C1 segment of cervical spinal cord (tissue), 14 donors: ENCODE measurements around the gene PPP3R2.
A peak's percentile ranks its signal among the peaks of the same experiment; 100 is the strongest.

Source experiments
- DNase-seq, 14 donors: peaks; one replicate each; lab custom pipeline; 2025; lab: John Stamatoyannopoulos, UW

Gene PPP3R2, protein sequence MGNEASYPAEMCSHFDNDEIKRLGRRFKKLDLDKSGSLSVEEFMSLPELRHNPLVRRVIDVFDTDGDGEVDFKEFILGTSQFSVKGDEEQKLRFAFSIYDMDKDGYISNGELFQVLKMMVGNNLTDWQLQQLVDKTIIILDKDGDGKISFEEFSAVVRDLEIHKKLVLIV

DNA sequence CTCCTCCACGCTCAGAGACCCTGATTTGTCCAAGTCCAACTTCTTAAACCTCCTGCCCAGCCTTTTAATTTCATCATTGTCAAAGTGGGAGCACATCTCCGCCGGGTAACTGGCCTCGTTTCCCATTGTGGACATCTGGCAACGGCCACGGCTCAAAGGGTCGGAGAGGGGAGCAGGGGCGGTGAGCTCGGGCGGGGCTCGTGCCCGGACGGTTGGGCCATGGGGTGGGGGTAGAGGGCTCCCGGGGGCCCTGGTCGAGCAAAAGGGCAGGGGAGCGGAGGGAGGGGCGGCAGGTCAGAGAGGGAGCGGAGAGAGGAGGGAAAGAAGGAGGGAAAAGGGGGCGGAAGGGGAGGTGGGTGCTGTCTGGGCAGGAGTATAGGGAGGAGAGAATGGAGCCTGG is at the start of gene PPP3R2:
Gene PPP3R2, minus strand, starts transcription at position 174 of the 400 bp plus-strand sequence. Its CDS starts 48 bp downstream, at position 126.
- DNase-seq: no peak

DNA sequence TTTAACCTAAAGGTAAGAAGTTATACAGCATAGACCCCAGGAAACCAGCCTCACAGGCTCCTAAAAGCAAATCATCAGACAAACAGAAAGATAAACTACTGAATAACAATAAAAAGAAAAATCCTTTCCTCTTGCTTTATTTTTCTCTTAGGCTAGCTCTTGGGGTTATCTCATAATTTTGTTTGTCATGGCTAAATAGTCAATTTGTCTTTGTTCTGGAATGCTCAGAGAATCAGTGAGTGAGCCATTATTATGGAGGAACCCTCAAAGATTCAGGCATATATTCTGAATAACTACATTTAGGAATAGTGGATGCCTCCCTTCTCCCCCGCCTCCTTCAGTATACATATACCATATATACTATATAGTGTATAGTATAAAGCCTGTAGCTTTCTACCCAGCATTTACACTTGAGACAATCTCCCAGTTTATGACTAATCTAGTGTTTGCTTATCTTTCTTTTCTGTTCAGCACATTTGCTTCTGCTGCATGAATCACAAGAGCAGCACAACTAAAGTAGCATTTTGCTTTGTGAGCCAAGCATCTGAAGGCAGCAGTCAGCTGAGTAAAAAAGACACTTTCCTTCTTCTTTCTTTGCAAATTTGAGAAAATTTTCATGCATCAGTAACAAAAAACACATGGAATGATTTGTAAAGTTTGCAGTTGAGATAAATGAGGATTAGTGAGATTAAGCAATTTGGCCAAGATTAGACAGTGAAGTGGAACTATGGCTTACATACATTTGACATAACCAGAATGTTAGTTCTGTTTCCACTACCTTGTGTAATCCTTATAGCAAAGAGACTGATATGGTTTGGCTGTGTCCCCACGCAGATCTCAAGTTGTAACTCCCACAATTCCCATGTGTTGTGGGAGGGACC is 45.3 kb upstream of the PPP3R2 start:
- DNase-seq: no peak

DNA sequence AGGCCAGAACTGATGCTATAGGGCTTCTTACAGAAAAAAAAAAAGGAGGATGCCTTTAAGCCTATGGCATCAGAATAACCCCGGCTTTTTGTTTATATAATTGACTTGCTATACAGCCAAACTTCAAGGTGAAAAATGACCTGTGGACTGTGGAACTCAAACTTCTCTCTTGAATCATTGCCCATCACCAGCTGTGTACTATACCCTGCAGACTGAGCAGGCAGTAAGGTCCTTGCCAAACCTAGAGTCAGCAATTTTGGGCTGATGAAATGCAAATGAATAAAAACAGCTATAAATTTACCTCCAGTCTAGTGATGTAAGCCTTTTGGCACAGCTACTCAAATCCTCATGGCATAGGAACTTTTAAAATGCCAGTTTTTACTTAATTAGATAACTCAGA is 44.5 kb upstream of the PPP3R2 start:
- DNase-seq: no peak

DNA sequence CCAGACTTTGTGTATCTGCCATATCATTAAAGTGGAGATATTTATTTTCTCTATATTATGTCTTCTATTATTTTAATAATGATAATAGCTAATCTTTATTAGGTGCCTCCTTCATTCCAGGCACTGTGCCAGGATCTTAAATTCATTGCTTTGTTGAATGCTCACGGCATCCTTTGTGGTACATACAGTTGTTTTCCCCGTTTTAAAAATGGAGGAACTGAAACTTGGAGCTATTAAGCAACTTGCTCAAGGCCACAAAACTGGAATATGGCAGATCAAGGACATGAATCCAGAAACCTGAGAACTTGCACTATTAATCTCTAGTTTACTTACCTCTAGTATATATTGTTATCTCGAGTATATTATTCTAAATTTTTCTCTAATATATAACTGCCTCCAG is 41.5 kb upstream of the PPP3R2 start:
- no peak for DNase-seq

DNA sequence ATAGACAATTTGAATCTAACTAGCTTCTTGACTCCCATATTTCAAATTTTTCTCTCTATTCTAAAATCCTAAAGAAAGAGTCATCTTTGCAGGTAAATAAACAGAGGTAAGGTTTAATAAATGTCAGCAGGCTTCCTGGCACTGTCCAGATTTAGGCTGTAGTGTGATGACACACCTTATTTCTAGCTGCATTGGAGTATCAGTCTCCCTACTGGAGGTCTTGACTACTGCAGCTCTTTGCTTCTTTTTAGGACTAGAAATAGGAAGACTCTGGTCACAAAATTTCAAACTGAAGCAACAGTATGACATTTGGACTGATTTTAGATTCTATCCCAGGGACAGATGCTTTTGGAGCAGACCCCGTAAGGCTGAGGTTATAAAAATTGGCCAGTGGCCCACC is 40.7 kb upstream of the PPP3R2 start:
- DNase-seq: no peak

DNA sequence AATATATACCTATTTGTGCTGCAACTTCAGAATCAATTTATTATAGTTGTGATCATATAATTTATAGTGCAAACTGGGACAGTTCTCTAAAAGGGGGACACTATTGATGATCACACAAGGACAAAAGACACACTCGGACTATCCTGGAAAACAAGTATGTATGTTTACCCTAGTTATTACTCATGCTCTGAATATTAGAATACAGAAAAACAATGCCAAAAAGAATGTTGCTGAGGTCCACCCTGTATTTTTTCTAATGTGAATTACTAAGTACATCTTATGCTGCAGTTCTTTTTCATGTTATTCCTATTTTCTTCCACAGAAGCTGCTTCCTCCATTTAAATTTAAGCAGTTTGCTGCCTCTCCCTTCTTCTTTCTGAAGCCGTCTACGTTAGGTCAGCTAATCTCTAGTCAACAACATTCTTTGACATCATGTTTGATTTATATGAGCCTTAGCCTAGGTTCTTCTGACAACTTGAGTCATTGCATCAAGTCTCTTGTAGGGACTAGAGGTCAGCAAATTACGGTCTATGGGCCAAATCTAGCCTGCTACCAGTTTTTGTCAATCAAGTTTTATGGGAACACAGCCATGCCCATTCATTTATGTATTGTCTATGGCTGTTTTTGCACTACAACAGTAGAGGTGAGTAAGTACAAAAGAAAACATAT is 40.1 kb upstream of the PPP3R2 start:
- DNase-seq: no peak

DNA sequence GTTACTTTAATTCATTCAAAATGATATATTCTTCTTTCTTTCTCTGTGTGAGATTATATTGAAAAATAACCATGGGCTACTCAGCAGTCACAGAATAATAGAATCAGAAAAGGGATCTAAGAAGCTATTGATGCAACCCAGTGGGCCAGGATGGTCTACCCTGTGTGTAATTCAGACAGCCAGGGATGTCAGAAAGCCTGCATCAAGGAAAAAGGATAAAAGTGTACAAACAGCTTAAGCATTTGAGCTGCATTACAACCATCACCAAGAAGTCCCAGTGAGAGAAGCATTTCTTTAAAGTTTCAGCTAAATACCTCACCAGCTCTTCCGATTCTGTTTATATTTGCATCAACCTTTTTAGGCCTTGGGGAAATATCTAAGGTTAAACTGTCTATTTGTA is 37.8 kb upstream of the PPP3R2 start:
- no peak for DNase-seq

DNA sequence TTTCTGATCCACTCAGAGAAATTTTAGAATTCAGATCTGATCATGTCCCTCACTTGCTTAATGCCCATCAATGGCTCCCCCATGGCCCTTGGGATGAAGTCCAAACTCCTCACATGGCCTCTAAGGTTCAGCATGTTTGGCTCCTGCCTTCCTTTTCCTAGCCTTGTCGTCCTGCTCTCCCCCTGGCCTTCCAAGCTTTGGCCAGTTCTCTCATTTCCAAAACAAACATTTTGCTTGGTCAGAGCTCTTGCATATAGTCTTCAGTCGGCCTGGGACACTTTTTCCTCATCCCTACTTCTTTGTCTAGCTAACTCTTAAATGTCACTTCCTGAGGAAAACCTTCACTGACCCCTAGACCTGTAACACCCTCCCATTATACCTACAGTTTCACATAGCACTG is 37.1 kb upstream of the PPP3R2 start:
- no peak for DNase-seq

DNA sequence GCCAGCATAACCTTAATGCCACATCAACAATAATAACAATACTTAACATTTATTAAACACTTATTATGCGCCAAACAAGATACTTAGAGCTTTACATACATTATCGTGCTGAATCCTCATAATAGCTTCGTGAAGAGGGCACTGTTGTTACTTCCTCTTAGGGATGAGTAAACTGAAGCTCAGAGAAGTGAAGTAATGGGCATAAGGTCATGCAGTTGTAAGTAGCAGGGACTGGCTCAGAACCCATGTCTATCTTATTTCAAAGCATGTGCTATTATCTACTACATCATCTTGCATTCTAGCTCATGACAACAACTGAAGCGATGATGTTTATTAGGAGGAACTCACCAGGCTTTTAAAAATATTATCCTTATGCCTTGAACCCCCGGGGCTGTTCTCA is 34.9 kb upstream of the PPP3R2 start:
- no peak for DNase-seq

DNA sequence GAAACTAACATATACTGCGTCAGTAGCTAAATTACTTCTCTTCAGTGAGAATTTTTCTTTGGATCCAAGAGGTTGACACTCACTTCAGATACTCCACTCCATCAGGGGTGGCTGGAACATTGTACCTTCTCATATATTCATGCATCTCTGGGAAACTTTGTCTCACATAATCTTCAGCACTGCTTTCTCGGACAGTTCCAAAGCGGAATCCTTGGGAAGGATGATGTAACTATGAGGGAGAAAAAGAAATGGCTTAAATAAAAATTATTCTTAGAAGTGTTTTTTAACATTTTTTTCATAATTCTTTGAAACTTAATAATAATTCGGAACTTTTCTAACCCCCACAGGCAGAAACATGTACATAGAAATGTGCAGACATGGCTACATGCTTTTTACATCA is 33.4 kb upstream of the PPP3R2 start:
- no peak for DNase-seq

DNA sequence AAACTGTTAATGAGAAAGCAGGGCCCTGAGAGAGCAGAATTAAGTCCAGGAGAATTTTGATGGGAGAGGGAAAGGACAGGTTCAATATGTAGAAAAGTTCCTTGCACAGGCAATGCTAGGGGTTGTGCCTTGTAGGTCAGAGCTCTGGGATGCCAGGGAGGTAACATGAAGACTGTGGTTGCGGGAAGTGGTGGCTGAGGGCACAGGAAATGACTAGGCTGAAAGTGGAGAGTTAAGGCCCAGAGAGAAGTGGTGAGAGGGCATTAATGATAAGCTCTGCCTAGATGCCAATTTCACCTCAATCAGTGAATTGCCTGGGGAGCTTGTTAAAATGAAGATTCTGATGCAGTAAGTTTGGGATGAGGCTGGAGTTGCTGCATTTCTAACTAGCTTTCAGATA is 31.5 kb upstream of the PPP3R2 start:
- no peak for DNase-seq

DNA sequence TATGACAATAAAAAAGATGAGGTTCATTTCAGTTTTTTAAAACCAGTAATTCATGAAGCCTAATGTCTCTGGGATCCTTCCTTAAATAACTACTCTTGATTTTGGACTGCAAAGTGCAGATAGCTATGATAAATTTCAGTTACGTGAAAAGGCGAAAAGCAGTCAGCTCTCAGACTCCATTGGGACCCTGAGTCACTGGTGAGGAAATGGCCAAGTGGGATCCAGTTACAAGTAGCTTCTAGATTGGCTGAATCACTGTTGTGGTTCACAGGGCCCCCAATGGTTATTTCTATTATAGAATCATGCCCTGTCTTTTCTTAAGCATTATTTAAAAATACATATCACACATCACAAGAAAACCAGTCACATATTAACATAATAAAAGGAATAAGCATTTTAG is 31.1 kb upstream of the PPP3R2 start:
- DNase-seq: no peak

DNA sequence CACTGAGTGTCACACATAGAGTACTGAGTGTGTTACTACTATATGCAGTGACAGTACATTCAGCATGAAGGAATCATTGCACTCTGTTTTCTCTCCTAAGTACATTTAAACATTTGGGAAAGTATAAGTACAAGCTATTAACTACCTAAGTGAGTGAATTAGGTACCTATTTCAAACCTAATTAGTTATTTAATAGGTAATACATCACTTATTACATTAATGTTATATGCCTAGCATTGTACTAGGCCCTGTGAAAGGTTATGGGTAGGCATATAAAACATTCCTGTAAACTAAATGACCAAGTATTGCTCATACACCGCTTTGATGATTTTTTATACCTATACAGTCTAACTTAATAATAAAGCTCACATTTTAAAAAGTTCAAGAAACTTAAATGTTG is 25.7 kb upstream of the PPP3R2 start:
- DNase-seq: no peak

DNA sequence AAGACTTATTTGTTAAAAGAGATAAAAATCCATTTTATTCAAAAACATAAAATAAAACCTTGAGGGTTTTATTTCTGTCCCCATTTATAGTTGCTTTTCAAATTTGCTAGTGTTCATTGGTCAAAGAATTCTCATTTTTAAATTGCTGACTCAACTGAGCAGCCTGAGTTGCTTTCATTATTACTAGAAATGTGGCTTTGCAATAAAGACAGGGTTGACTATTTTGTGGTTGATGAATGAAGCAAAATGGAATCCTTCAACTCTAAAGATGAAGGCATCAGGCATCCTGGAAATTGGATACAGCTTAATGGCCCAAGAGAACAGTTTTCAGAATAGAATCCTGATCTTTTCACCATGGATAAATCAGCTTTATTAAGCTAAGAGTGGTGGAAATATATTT is 23.9 kb upstream of the PPP3R2 start:
- no peak for DNase-seq

DNA sequence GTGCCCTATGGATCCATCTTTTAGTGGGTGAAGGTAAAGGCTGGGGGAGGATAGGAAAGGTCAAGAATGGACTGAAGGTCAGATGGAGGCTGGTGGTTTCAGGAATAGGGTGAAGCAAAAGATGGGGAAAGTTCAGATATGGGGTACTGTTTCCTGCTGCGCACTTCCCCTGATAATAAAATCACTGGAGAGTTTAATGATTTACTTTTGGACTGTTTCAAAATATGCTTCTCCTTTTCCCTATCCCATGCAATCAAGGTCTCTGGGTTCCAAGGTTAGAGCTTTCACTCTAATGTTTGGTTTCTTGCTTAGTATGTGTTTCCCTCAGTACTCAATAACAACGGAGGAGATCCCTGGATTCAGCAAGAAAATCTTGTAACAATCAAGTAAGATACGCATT is 10.8 kb upstream of the PPP3R2 start:
- DNase-seq: no peak

DNA sequence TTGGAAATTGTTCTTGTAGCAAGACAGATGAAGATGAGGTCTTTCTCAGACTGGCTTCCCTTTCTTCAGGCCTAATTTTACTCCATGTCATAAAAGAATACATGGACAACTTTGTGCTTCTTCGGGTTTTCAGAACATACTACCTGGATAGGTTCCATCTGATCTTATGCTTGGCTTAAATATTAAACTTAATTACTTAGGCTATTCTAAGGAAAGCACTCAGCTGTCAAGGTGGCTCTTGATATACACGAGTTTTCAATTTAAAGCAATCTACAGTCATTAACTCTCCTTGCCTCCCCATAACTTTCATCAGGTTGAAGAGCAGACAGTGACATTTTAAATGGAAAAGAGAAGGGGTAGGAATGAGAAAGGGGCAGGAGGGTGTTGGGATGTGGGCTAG is 9.5 kb upstream of the PPP3R2 start:
- no peak for DNase-seq

DNA sequence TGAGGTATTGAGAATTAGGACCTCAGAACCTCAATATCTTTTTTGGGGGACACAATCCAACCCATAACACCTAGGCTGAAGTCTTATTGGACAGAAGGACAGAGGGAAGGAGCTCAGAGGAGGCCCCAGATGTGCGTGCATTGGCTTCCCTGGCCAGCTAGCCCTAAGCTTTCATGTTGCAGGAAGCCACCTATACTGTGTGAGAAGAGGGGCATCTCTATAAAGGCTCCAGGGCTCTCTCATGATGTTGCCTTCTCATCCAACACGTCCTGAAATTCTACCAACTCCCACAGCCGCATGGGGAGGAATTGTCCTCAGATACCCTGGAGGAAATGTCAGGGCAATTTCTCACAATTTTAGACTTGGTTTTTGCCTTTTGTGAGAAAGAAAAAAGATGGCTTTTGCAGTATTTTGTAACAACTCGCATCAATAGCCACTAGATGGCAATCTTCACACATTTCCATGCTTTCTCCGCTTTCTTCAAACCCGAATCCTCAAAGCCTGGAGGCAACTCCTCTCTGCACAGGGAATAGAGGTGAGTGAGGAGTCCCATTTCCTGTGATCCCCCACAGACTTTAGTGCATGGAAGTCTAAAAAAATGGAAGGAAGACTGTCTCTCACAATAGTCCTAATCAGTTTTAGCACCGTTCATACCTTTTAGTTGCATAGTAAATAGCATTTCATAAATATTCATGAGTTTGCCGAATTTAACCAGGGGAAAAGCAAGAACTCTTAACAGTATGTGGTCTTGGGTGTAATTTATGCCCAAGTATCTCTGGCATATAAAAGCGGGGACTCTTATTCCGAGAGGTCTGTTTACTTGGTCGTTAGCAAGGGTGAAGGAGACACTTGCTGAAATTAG is 7.4 kb upstream of the PPP3R2 start:
- peak in 3 of 14 donors; percentile 3 to 28 (median 4) for DNase-seq

DNA sequence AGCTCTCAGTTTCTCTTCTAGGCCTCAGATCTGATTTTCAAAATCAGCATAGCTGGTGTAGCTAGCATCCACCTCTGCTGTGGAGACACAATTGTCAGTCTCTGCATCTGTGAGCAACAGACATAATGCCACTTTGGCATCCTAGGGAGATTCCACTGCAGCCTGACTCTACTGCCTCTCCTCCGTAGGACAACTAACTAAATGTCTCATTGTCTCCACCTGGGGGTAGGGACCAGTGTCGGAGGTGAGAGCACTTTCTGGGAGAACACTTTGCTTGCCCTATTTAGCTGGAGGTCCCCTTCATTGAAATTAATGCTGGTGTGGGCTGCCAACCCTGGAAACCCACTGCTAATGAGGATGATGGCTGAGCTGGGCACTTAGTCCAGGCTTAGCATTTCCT is 1.4 kb downstream of the PPP3R2 start:
- DNase-seq: no peak

DNA sequence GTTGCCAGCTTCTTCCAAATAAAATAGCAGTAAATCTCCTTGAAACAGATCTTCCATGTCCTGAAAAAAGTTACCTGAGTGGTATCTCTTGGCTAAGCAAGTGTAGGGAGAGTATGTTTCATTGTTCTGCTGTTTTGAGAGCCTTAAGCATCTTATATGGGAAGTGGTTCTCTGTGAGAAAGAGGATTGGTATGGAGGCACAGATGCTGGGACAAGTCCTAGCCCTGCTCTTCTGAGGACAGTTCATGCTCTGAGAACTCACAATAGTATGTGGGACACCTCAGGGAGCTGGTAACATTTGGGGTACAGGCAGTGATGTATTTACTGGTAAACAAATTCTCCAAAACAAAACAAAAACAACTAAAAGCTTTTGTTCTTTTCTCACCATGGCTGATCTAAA is 2.0 kb downstream of the PPP3R2 start:
- DNase-seq: no peak

DNA sequence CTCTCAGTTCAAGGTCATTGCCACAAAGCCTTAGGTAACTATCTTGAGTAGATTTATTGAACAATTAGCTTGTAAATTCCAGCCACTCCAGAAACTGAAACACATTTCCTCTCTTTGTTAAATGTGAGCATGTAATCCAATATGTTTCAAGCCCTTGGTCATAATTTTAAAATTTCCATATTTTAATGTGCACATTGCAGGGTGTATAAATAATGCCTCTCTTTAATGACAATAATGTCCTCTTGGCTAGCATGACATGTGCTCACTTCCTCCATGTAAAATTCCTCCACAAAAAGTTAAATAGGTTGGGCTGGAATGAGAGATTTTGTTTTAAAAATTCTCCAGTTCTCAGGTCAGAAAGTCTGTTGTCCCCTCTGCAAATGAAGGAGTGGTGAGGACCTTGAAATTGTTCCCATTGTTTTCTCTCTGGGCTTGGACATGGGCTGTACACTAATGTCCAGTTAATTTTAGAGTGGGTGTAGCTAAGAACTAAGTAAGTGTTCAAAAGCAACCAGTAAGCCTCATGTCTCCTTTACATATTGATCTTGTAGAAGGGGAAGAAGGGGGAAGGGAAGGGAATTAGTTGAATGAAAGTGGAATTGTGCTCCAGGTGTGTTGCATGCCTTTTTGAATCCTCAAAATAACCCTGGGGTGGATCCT is 2.9 kb downstream of the PPP3R2 start:
- DNase-seq: no peak

DNA sequence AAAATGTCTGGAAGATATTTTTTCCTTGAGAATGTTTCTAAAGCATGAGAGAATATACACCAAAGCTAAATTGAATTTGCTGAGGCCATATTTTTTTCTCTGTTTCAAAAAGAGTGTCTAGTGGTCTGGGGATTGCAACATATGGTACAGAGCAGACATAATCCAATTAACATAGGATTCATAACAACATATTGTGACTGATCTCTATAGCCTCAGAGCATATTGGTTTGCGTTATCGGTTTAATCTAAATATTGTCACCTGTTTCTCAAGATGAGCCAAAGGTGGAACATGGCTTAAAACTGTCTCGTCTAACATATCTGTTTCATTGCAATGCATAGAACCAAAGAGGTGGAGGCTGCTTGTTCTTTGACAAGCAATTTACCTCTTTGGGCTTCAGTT is 3.9 kb downstream of the PPP3R2 start:
- no peak for DNase-seq
